ENCODE measurements around the gene CXCL12. TPM values are rescaled to one million over a fixed set of nuclear protein-coding genes. Genes with fewer than 3 reads are reported as not detected.

CXCL12 gene
- total RNA-seq, 1 experiment from 2014 or later = 0.47 TPM

- H3K79me2 ChIP-seq (ENCODE audit: insufficient read depth, low read length) = no peaks in the 10 kb centered on the region
- H3K36me3 ChIP-seq (ENCODE audit: control insufficient read depth in 1 of 2, insufficient read depth in 2 of 2, low read length in 2 of 2) = no peaks in the 10 kb centered on the region
- intact Hi-C loops (cut with micrococcal nuclease) = no loop called here
- H3K27ac ChIP-seq (ENCODE audit: low read depth, low read length) = no peak overlapping the region
- no peak for TF ChIP-seq CBX3 (IDR thresholded peaks at IDR 0.05; ENCODE audit: low read depth)
- no peak for TF ChIP-seq EZH2phosphoT487 (IDR thresholded peaks at IDR 0.05; ENCODE audit: borderline replicate concordance)
- TF ChIP-seq ZNF274 (IDR thresholded peaks at IDR 0.05; ENCODE audit: low read depth, low read length) = no peak
- TF ChIP-seq JUND (IDR thresholded peaks at IDR 0.05) = no peak
- TF ChIP-seq YY1 (IDR thresholded peaks at IDR 0.05; ENCODE audit: extremely low read depth, insufficient replicate concordance, low read depth, low read length) = no peak
- no peak for TF ChIP-seq SRF (IDR thresholded peaks at IDR 0.05; ENCODE audit: low read depth)
- TF ChIP-seq ATF3 (IDR thresholded peaks at IDR 0.05) = no peak
- no peak for TF ChIP-seq FOSL1 (IDR thresholded peaks at IDR 0.05; ENCODE audit: low read depth)
- no peak for TF ChIP-seq POLR2AphosphoS5 (IDR thresholded peaks at IDR 0.05; ENCODE audit: low read depth, low read length)
- H3K27me3 ChIP-seq (ENCODE audit: insufficient read depth, low read length) = peaks cover 40% of the 10 kb centered on the region
- ChIA-PET CTCF (no interaction called here), POLR2A (no interaction called here), RAD21 (ENCODE audit: low non-redundant PET in 1 of 2, low total read pairs in 2 of 2, uncharacterized antibody in 2 of 2, unreplicated experiment in 2 of 2) (no interaction called here)
- H3K9me3 ChIP-seq (ENCODE audit: control insufficient read depth in 1 of 2, insufficient read depth in 1 of 2, low read depth in 1 of 2, low read length in 2 of 2) = no peaks in the 10 kb centered on the region
- no peak overlapping the region for H2AFZ ChIP-seq (ENCODE audit: low read depth, low read length, poor library complexity, severe bottlenecking)
- H3K4me2 ChIP-seq (ENCODE audit: low read length) = no peak overlapping the region
- no peak overlapping the region for H3K4me3 ChIP-seq (replicated peaks in 1 of 2; ENCODE audit: low read depth in 1 of 2, low read length in 2 of 2)
- DNase-seq (ENCODE audit: low read depth, low spot score) (no peak), ATAC-seq (no peak)
- H4K20me1 ChIP-seq (ENCODE audit: insufficient read depth) = no peaks in the 10 kb centered on the region
- no peaks in the 10 kb centered on the region for H3K4me1 ChIP-seq (ENCODE audit: control insufficient read depth in 1 of 2, insufficient read depth in 2 of 2, low read length in 2 of 2)
- no peaks in the 10 kb centered on the region for H3K9me2 ChIP-seq (ENCODE audit: insufficient read depth)
- no TSS peak for BruUV-seq (replicated peaks)
- no peak overlapping the region for H3K9ac ChIP-seq (ENCODE audit: low read length)
These were observed 13.4 kb upstream of the CXCL12 start for GRCh38 chr10:44398271-44398670.

GRCh38 chr10:44397476-44398225, 12.8 kb upstream of the CXCL12 start:
- POLR2A ChIA-PET = no interaction called here
- no TSS peak for BruUV-seq (replicated peaks)
- RAD21 ChIA-PET (ENCODE audit: low non-redundant PET in 1 of 2, low total read pairs in 2 of 2, uncharacterized antibody in 2 of 2, unreplicated experiment in 2 of 2) = no interaction called here
- no peak overlapping the region for H3K4me3 ChIP-seq (replicated peaks in 1 of 2; ENCODE audit: low read depth in 1 of 2, low read length in 2 of 2)
- CTCF ChIA-PET = interaction anchor here (1.2 kb wide), 1 partner anchor 11 kb away, joined by 3 read pairs; no protein-coding TSS in a partner anchor
- no peak for DNase-seq (ENCODE audit: low read depth, low spot score)
- no peaks in the 10 kb centered on the region for H3K9me2 ChIP-seq (ENCODE audit: insufficient read depth)
- no peak overlapping the region for H2AFZ ChIP-seq (ENCODE audit: low read depth, low read length, poor library complexity, severe bottlenecking)
- no peak overlapping the region for H3K9ac ChIP-seq (ENCODE audit: low read length)
- H3K36me3 ChIP-seq (ENCODE audit: control insufficient read depth in 1 of 2, insufficient read depth in 2 of 2, low read length in 2 of 2) = no peaks in the 10 kb centered on the region
- no peaks in the 10 kb centered on the region for H3K4me1 ChIP-seq (ENCODE audit: control insufficient read depth in 1 of 2, insufficient read depth in 2 of 2, low read length in 2 of 2)
- H3K27me3 ChIP-seq (ENCODE audit: insufficient read depth, low read length) = peaks cover 42% of the 10 kb centered on the region
- H3K79me2 ChIP-seq (ENCODE audit: insufficient read depth, low read length) = no peaks in the 10 kb centered on the region
- no peaks in the 10 kb centered on the region for H3K9me3 ChIP-seq (ENCODE audit: control insufficient read depth in 1 of 2, insufficient read depth in 1 of 2, low read depth in 1 of 2, low read length in 2 of 2)
- no peaks in the 10 kb centered on the region for H4K20me1 ChIP-seq (ENCODE audit: insufficient read depth)
- H3K4me2 ChIP-seq (ENCODE audit: low read length) = no peak overlapping the region
- H3K27ac ChIP-seq (ENCODE audit: low read depth, low read length) = no peak overlapping the region
- intact Hi-C loops (cut with micrococcal nuclease) = no loop called here
- no peak for ATAC-seq
- TF ChIP-seq CEBPB (IDR thresholded peaks at IDR 0.05; ENCODE audit: low read depth) = no peak
- no peak for TF ChIP-seq REST (IDR thresholded peaks at IDR 0.05; ENCODE audit: low read depth)
- TF ChIP-seq CBX3 (IDR thresholded peaks at IDR 0.05; ENCODE audit: low read depth) = no peak
- no peak for TF ChIP-seq EZH2phosphoT487 (IDR thresholded peaks at IDR 0.05; ENCODE audit: borderline replicate concordance)
- TF ChIP-seq CTCF (IDR thresholded peaks at IDR 0.05 in 2 of 3, conservative IDR thresholded peaks at IDR 0.05 in 1 of 3; ENCODE audit: borderline replicate concordance in 1 of 3, insufficient read depth in 1 of 3, low read depth in 2 of 3, low read length in 2 of 3) = no peak
- no peak for TF ChIP-seq FOSL1 (IDR thresholded peaks at IDR 0.05; ENCODE audit: low read depth)
- TF ChIP-seq SP1 (IDR thresholded peaks at IDR 0.05; ENCODE audit: low read depth) = no peak
- TF ChIP-seq SIN3A (IDR thresholded peaks at IDR 0.05; ENCODE audit: low read depth) = no peak
